ENCODE measurements around the gene ANKMY1. TPM values are rescaled to one million over a fixed set of nuclear protein-coding genes. Genes with fewer than 3 reads are reported as not detected.

The ANKMY1 gene
- total and polyA plus RNA-seq, 2 of the 13 experiments (the other 11 are each of a cell fraction or from before 2014, with no cell fraction given): 11.7 to 18.8 TPM

DNA sequence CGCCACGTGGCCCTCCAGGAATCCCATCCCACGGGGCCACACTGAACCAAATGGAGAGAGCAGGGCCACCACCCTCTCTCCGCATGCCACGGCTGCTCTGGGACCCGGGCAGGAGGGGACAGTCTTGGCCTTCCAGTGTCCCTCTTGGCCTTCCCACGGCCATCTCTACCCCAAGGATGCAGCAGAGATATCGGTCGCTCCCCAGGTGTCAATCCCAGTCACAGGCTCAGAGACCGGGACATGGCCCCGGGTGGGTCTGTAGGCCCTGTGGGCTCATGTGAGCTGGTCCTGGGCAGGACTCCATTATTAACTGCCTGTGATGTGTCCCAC, 44.0 kb upstream of the ANKMY1 start (continued):
- no peak for TF ChIP-seq ZBTB10 (CRISPR knock-in tag; IDR thresholded peaks at IDR 0.05; ENCODE audit: borderline replicate concordance)
- no peak for TF ChIP-seq KLF9 (CRISPR knock-in tag; IDR thresholded peaks at IDR 0.05; ENCODE audit: low read depth)
- no peak for TF ChIP-seq MAF1 (CRISPR knock-in tag; IDR thresholded peaks at IDR 0.05; ENCODE audit: borderline replicate concordance)
- no peak for TF ChIP-seq ZSCAN9 (CRISPR knock-in tag; IDR thresholded peaks at IDR 0.05; ENCODE audit: borderline replicate concordance)
- no peak for TF ChIP-seq ZNF709 (CRISPR knock-in tag; IDR thresholded peaks at IDR 0.05)

- FAIRE-seq (no peak), ATAC-seq (no peak), DNase-seq (ENCODE audit: low spot score) (peak; percentile 29)
- H3K4me2 ChIP-seq (ENCODE audit: low read depth, low read length): no peak overlapping the region
- no peaks in the 10 kb centered on the region for H3K27me3 ChIP-seq (ENCODE audit: control insufficient read depth in 1 of 2, insufficient read depth in 2 of 2, low read length in 2 of 2)
- no peak overlapping the region for H2AFZ ChIP-seq (ENCODE audit: low read length)
- peaks cover 59% of the 10 kb centered on the region for H3K4me1 ChIP-seq (ENCODE audit: insufficient read depth, low read length)
- peaks cover 10% of the 10 kb centered on the region for H3K79me2 ChIP-seq (ENCODE audit: insufficient read depth, low read length)
- H3K9me3 ChIP-seq (ENCODE audit: low read length): no peaks in the 10 kb centered on the region
- no peaks in the 10 kb centered on the region for H4K20me1 ChIP-seq (ENCODE audit: insufficient read depth, low read length)
- no peak overlapping the region for H3K9ac ChIP-seq (ENCODE audit: insufficient read depth, low read depth, low read length)
- peaks cover 4 to 8% of the 10 kb centered on the region in 2 experiments; a peak in 2 of 5 replicates for H3K36me3 ChIP-seq (replicated peaks in 1 of 2; ENCODE audit: control insufficient read depth in 1 of 2, insufficient read depth in 2 of 2, low read length in 2 of 2)
- H3K27ac ChIP-seq (ENCODE audit: extremely low read length, insufficient read depth, low read length): peak overlapping the region; percentile 16
- in situ Hi-C loops (cut with HindIII; ENCODE audit: extremely low pct_ligation_motif_present, low pct_unique_long_range_greater_than_20kb) (no loop called here), intact Hi-C loops (cut with micrococcal nuclease; ENCODE audit: unreplicated experiment) (loop anchor here (10.0 kb wide), 1 partner anchor 234 kb away; no protein-coding TSS in a partner anchor)
- H3K4me3 ChIP-seq (replicated peaks in 1 of 3; ENCODE audit: insufficient read depth in 1 of 3, low read depth in 2 of 3, low read length in 3 of 3): no peak overlapping the region
- ChIA-PET POLR2A (interaction anchor here (9.7 kb wide), 1 partner anchor 14 kb away, joined by 147 read pairs; the partner anchor contains the start of gene CAPN10), CTCF (ENCODE audit: low intra/inter-chr PET ratio, low total read pairs) (no interaction called here)
- no TSS peak for BruUV-seq (replicated peaks)
- 73% methylated on average over 16 of the region's 20 CpGs for WGBS (ENCODE audit: low lambda C conversion rate)
- TF ChIP-seq SAP130 (CRISPR knock-in tag; IDR thresholded peaks at IDR 0.05; ENCODE audit: low read depth) (0 out of 2 replicates have a peak, but pooled peaks have one; percentile 18), ZNF24 (IDR thresholded peaks at IDR 0.05) (no peak), MIER3 (CRISPR knock-in tag; IDR thresholded peaks at IDR 0.05; ENCODE audit: borderline replicate concordance) (0 out of 2 replicates have a peak, but pooled peaks have one; percentile 40), ETV5 (CRISPR knock-in tag; IDR thresholded peaks at IDR 0.05; ENCODE audit: borderline replicate concordance) (peak; percentile 55; the same call in 1 of the 2 replicates), ZNF580 (CRISPR knock-in tag; IDR thresholded peaks at IDR 0.05; ENCODE audit: borderline replicate concordance, low read depth) (no peak), ZFY (CRISPR knock-in tag; IDR thresholded peaks at IDR 0.05) (peak; percentile 46; the same call in 1 of the 2 replicates), ZNF781 (CRISPR knock-in tag; IDR thresholded peaks at IDR 0.05; ENCODE audit: borderline replicate concordance, not compliant biosample characterization) (no peak), HNF4G (IDR thresholded peaks at IDR 0.05; ENCODE audit: borderline replicate concordance, low read depth, low read length) (no peak), HNF4G (CRISPR knock-in tag; IDR thresholded peaks at IDR 0.05; ENCODE audit: borderline replicate concordance, low read depth) (no peak), RBM39 (IDR thresholded peaks at IDR 0.05; ENCODE audit: low read depth, low read length, poor library complexity, severe bottlenecking) (no peak), MAFF (IDR thresholded peaks at IDR 0.05; ENCODE audit: low read depth, low read length) (no peak)
- TF ChIP-seq, protein P1, sequence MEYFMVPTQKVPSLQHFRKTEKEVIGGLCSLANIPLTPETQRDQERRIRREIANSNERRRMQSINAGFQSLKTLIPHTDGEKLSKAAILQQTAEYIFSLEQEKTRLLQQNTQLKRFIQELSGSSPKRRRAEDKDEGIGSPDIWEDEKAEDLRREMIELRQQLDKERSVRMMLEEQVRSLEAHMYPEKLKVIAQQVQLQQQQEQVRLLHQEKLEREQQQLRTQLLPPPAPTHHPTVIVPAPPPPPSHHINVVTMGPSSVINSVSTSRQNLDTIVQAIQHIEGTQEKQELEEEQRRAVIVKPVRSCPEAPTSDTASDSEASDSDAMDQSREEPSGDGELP (IDR thresholded peaks at IDR 0.05; ENCODE audit: borderline replicate concordance, low read depth): peak; percentile 21; the same call in 1 of the 2 replicates
Measured at GRCh38 chr2:240601061-240601830, 43.5 kb upstream of the ANKMY1 start.

Measured in HepG2 (cell line).